ENCODE data around the gene HDAC4.

HDAC4 gene

GRCh38 chr2:239371726-239372686 is 28.8 kb downstream of the HDAC4 start:
- DNase-seq (ENCODE audit: low spot score), result no peak
- no peak for TF ChIP-seq CTCF (IDR thresholded peaks at IDR 0.05)
- Histone ChIP-seq H3K27ac (no peak overlapping the region), H3K4me3 (no peak overlapping the region)

- no peak for DNase-seq (ENCODE audit: low spot score)
- H3K4me3 ChIP-seq, result no peak overlapping the region
- TF ChIP-seq CTCF (IDR thresholded peaks at IDR 0.05), result no peak
- no peak overlapping the region for H3K27ac ChIP-seq
Measured at GRCh38 chr2:239370876-239371725, 29.7 kb downstream of the HDAC4 start.

- H3K4me3 ChIP-seq, result no peak overlapping the region
- DNase-seq (ENCODE audit: low spot score), result no peak
- TF ChIP-seq CTCF (IDR thresholded peaks at IDR 0.05), result no peak
- no peak overlapping the region for H3K27ac ChIP-seq
Measured at GRCh38 chr2:239370403-239370802, 30.4 kb downstream of the HDAC4 start.

GRCh38 chr2:239369631-239370161 is 31.1 kb downstream of the HDAC4 start:
- Histone ChIP-seq H3K4me3 (no peak overlapping the region), H3K27ac (no peak overlapping the region)
- DNase-seq (ENCODE audit: low spot score), result no peak
- TF ChIP-seq CTCF (IDR thresholded peaks at IDR 0.05), result no peak

GRCh38 chr2:239368906-239369552 is 31.8 kb downstream of the HDAC4 start:
- H3K27ac ChIP-seq, result no peak overlapping the region
- H3K4me3 ChIP-seq, result no peak overlapping the region
- DNase-seq (ENCODE audit: low spot score), result no peak
- TF ChIP-seq CTCF (IDR thresholded peaks at IDR 0.05), result no peak

- no peak overlapping the region for H3K4me3 ChIP-seq
- no peak for TF ChIP-seq CTCF (IDR thresholded peaks at IDR 0.05)
- no peak for DNase-seq (ENCODE audit: low spot score)
- H3K27ac ChIP-seq, result no peak overlapping the region
Measured at GRCh38 chr2:239368321-239368720, 32.5 kb downstream of the HDAC4 start.

Measured in coronary artery (tissue), 2 donors.